NCI-H2107 treated with DMSO at 0.1 percent for 48 hours (cell line): Measurements from ENCODE around the gene CES5A.
"Not testable (repeated sequence)": the region's sequence is repeated elsewhere in the genome, so short reads cannot be mapped to it uniquely, and the experiment has no call there.

Experiments
- DNase-seq: peaks from one replicate; lab custom pipeline; 2025; ENCODE audit not compliant: unreplicated experiment; lab: John Stamatoyannopoulos, UW

CES5A gene

GRCh38 chr16:55888546-55888945 is 13.4 kb upstream of the CES5A start:
- no peak for DNase-seq

- no peak for DNase-seq
These were observed 1.7 kb upstream of the CES5A start for GRCh38 chr16:55876854-55877253.

- DNase-seq: no peak
These were observed 2.1 kb downstream of the CES5A start for GRCh38 chr16:55873122-55873521.

- no peak for DNase-seq
These were observed 3.0 kb downstream of the CES5A start for GRCh38 chr16:55872130-55872529.

GRCh38 chr16:55871411-55872038 is 3.6 kb downstream of the CES5A start:
- no peak for DNase-seq

GRCh38 chr16:55868980-55869379 is 6.2 kb downstream of the CES5A start:
- no peak for DNase-seq

- DNase-seq: no peak
These were observed 7.0 kb downstream of the CES5A start for GRCh38 chr16:55868137-55868536.

GRCh38 chr16:55861288-55861687 is 13.9 kb downstream of the CES5A start:
- no peak for DNase-seq

- not testable (repeated sequence) for DNase-seq
These were observed 17.5 kb downstream of the CES5A start for GRCh38 chr16:55857650-55858049.

GRCh38 chr16:55856950-55857349 is 18.2 kb downstream of the CES5A start:
- no peak for DNase-seq

GRCh38 chr16:55853114-55853513 is 22.1 kb downstream of the CES5A start:
- no peak for DNase-seq

- no peak for DNase-seq
These were observed 25.6 kb downstream of the CES5A start for GRCh38 chr16:55849536-55849935.

- no peak for DNase-seq
These were observed 28.4 kb downstream of the CES5A start for GRCh38 chr16:55846598-55847346.

- no peak for DNase-seq
These were observed 32.1 kb downstream of the CES5A start for GRCh38 chr16:55843105-55843395.

- peak; percentile 52 for DNase-seq
These were observed 32.6 kb downstream of the CES5A start for GRCh38 chr16:55842369-55843104.

- DNase-seq: no peak
These were observed 36.1 kb downstream of the CES5A start for GRCh38 chr16:55839115-55839514.

GRCh38 chr16:55836158-55836611 is 39.0 kb downstream of the CES5A start:
- DNase-seq: no peak

GRCh38 chr16:55835581-55835980 is 39.6 kb downstream of the CES5A start:
- DNase-seq: no peak

GRCh38 chr16:55835173-55835572 is 40.0 kb downstream of the CES5A start:
- not testable (repeated sequence) for DNase-seq

- no peak for DNase-seq
These were observed 41.1 kb downstream of the CES5A start for GRCh38 chr16:55834049-55834448.

GRCh38 chr16:55832773-55833691 is 42.1 kb downstream of the CES5A start, which contains the start of gene CES1:
CES1 (minus strand) TSS chr16:55833096; CDS start chr16:55833055, 41 bp downstream.
- DNase-seq: no peak
